HepG2 (cell line): ENCODE measurements around the gene MAPRE3. TPM values are rescaled to one million over a fixed set of nuclear protein-coding genes. Genes with fewer than 3 reads are reported as not detected.

Source experiments
- ATRX ChIP-seq: sonication (generic); formaldehyde crosslinking; IDR thresholded peaks from 2 replicates; pipeline ENCODE4 v1.4.0; 2020; ENCODE audit warnings: missing genetic modification reagents, borderline replicate concordance
- BHLHE40 ChIP-seq: IDR thresholded peaks from 2 replicates; pipeline ENCODE4 v1.6.1; 2011; ENCODE audit warnings: low read length, improper control_type of control experiment
- CSRNP1 ChIP-seq: sonication (generic); formaldehyde crosslinking; IDR thresholded peaks from 2 replicates; pipeline ENCODE4 v1.8.1; 2023; ENCODE audit warnings: mild to moderate bottlenecking, missing genetic modification reagents
- DBP ChIP-seq: sonication (generic); formaldehyde crosslinking; IDR thresholded peaks from 2 replicates; pipeline ENCODE4 v1.4.0; 2020; ENCODE audit warnings: missing genetic modification reagents; ENCODE audit errors: not compliant biosample characterization
- FLYWCH1 ChIP-seq: sonication (generic); formaldehyde crosslinking; IDR thresholded peaks from 2 replicates; pipeline ENCODE4 v1.8.1; 2023; ENCODE audit warnings: mild to moderate bottlenecking, missing genetic modification reagents
- JARID2 ChIP-seq: sonication (generic); formaldehyde crosslinking; IDR thresholded peaks from 2 replicates; pipeline ENCODE4 v1.8.1; 2023; ENCODE audit warnings: missing genetic modification reagents, inconsistent platforms; ENCODE audit not compliant: insufficient replicate concordance
- KAT2B ChIP-seq: fragments of 150-350 bp; IDR thresholded peaks from 2 replicates; pipeline ENCODE4 v1.6.1; 2014; ENCODE audit warnings: low read depth, low read length, borderline replicate concordance
- MED1 ChIP-seq: sonication (generic); formaldehyde crosslinking; IDR thresholded peaks from 2 replicates; pipeline ENCODE4 v1.4.0; 2020; ENCODE audit warnings: missing genetic modification reagents
- NBN ChIP-seq: fragments of 450-650 bp; conservative IDR thresholded peaks from 2 replicates; pipeline ENCODE4 v1.6.1; 2017
- NCOA2 ChIP-seq: sonication (generic); formaldehyde crosslinking; IDR thresholded peaks from 2 replicates; pipeline ENCODE4 v1.8.0; 2022; ENCODE audit warnings: inconsistent platforms
- NRL ChIP-seq: sonication (generic); formaldehyde crosslinking; IDR thresholded peaks from 2 replicates; pipeline ENCODE4 v1.5.0; 2020; ENCODE audit warnings: missing genetic modification reagents, mild to moderate bottlenecking, moderate library complexity, borderline replicate concordance
- RAD51 ChIP-seq: fragments of 450-650 bp; IDR thresholded peaks from 2 replicates; pipeline ENCODE4 v1.6.1; 2016; ENCODE audit warnings: borderline replicate concordance
- SRSF9 ChIP-seq: fragments of 200-400 bp; formaldehyde crosslinking; IDR thresholded peaks from 2 replicates; pipeline ENCODE4 v1.6.1; 2018; ENCODE audit warnings: borderline replicate concordance, mild to moderate bottlenecking, low read depth, low read length; ENCODE audit not compliant: insufficient read depth, poor library complexity, severe bottlenecking
- THAP7 ChIP-seq: sonication (generic); formaldehyde crosslinking; IDR thresholded peaks from 2 replicates; pipeline ENCODE4 v1.8.1; 2023; ENCODE audit warnings: mild to moderate bottlenecking, missing genetic modification reagents
- THAP8 ChIP-seq: sonication (generic); formaldehyde crosslinking; IDR thresholded peaks from 2 replicates; pipeline ENCODE4 v1.5.1; 2020; ENCODE audit warnings: missing genetic modification reagents, mild to moderate bottlenecking, borderline replicate concordance
- U2AF2 ChIP-seq: fragments of 200-400 bp; formaldehyde crosslinking; IDR thresholded peaks from 2 replicates; pipeline ENCODE4 v1.6.1; 2017; ENCODE audit warnings: low read depth, mild to moderate bottlenecking, low read length
- ZFY ChIP-seq: sonication (generic); formaldehyde crosslinking; IDR thresholded peaks from 2 replicates; pipeline ENCODE4 v1.4.0; 2020; ENCODE audit warnings: missing genetic modification reagents
- ZMYM3 ChIP-seq: sonication (generic); formaldehyde crosslinking; IDR thresholded peaks from 2 replicates; pipeline ENCODE4 v1.5.1; 2020; ENCODE audit warnings: mild to moderate bottlenecking, missing genetic modification reagents
- ZNF33A ChIP-seq: sonication (generic); formaldehyde crosslinking; IDR thresholded peaks from 2 replicates; pipeline ENCODE4 v1.5.1; 2020; ENCODE audit warnings: missing genetic modification reagents, mild to moderate bottlenecking, moderate library complexity, borderline replicate concordance
- ZNF354B ChIP-seq: sonication (generic); formaldehyde crosslinking; IDR thresholded peaks from 2 replicates; pipeline ENCODE4 v1.8.0; 2022; ENCODE audit warnings: mild to moderate bottlenecking, missing genetic modification reagents
- ZNF75D ChIP-seq: sonication (generic); formaldehyde crosslinking; IDR thresholded peaks from 2 replicates; pipeline ENCODE4 v1.8.1; 2023; ENCODE audit warnings: missing genetic modification reagents, mild to moderate bottlenecking, borderline replicate concordance
- ZNF768 ChIP-seq: sonication (generic); formaldehyde crosslinking; IDR thresholded peaks from 2 replicates; pipeline ENCODE4 v1.4.0; 2020; ENCODE audit warnings: missing genetic modification reagents
- ZNF850 ChIP-seq: sonication (generic); formaldehyde crosslinking; conservative IDR thresholded peaks from 2 replicates; pipeline ENCODE4 v1.9.0; 2021; ENCODE audit warnings: mild to moderate bottlenecking, missing genetic modification reagents
- polyA plus RNA-seq, 8 experiments: library from polyadenylated mRNA; depleted of rRNA in 3 of 8; stranded (reverse) in 7 of 8; unstranded in 1 of 8; fragments of >200 nt; fragmentation: Illumina TruSeq in 4 of 8; extraction: Trizol in 4 of 8; gene quantifications; 2 replicates each; pipeline versions ENCODE4 v1.2.1 to v1.2.3, GENCODE V29; 2011 to 2016; ENCODE audit warnings: low read depth in 4 of 8, missing spikeins in 1 of 8, mixed read lengths in 1 of 8; ENCODE audit not compliant: insufficient read depth in 1 of 8
- total RNA-seq, 5 experiments: library from RNA; depleted of rRNA; stranded (reverse); fragments of >200 nt; fragmentation: Illumina TruSeq; extraction: Trizol; gene quantifications; 2 replicates each; pipeline ENCODE4 v1.2.3, GENCODE V29; 2016; ENCODE audit warnings: low read depth in 1 of 5
- TF ChIP-seq, protein P1 (sequence below): fragments of 450-650 bp; IDR thresholded peaks from 2 replicates; pipeline ENCODE4 v1.6.1; 2017

The MAPRE3 gene
- total and polyA plus RNA-seq, 2 of the 13 experiments (the other 11 are each of a cell fraction or from before 2014, with no cell fraction given), result 0.31 to 0.91 TPM

DNA sequence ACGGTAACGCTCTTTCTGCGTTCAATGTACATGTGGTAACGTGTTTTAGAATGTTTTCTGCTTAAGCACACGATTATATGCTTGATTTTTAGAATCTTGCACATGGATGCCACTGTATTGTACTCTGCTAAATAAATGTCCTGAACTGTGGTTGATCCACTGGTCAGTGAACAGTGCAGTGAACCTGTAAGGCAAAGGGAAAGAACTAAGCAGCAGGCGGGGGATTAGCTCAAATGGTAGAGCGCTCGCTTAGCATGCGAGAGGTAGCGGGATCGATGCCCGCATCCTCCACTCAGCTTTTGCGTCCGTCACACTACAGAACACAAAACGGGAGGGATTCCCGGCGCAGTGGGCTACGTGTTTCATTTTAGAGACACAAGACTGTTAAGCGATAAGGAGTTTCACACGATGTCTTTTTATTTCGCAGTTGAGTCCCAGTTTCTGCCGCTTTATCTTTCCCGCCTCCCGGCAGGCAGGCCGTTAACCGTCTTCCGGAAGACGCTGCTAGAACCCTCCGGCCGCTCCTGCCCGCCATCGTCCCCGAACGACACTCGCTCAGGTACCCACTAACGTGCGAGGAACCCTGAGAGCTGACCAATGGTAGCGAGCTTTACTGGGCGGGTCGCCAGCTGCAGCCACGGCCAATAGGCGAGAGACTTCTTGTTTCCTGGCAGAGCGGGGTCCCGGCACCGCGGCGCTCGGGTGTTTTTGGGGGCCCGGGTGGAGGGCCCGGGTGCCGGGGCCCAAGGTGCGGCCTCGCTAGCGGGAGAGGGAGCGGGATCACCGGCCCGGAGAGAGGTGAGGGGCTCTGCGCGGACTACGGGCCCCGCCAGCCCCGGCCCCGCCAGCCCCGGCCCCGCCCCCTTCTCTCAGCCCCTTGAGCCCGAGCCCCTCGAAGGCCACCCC lies 80.8 kb downstream of the MAPRE3 start, which contains the start of gene AGBL5 (continued):
- TF ChIP-seq ATRX (no peak), BHLHE40 (no peak), DBP (CRISPR knock-in tag) (peak; percentile 87), ZNF768 (CRISPR knock-in tag) (peak; percentile 55; the same call in 1 of the 2 replicates), FLYWCH1 (CRISPR knock-in tag) (no peak), THAP8 (CRISPR knock-in tag) (peak; percentile 60; the same call in 1 of the 2 replicates), ZNF33A (peak; percentile 61; the same call in 1 of the 2 replicates), NRL (CRISPR knock-in tag) (peak; percentile 99), ZNF75D (CRISPR knock-in tag) (peak; percentile 87; the same call in 1 of the 2 replicates), ZMYM3 (CRISPR knock-in tag) (no peak; the same call in 1 of the 2 replicates), CSRNP1 (peak; percentile 94; the same call in 1 of the 2 replicates), KAT2B (no peak), MED1 (CRISPR knock-in tag) (peak; percentile 55; the same call in 1 of the 2 replicates), ZFY (CRISPR knock-in tag) (peak; percentile 73), THAP7 (CRISPR knock-in tag) (peak; percentile 84; the same call in 1 of the 2 replicates), SRSF9 (no peak), NCOA2 (CRISPR knock-in tag) (peak; percentile 57; the same call in 1 of the 2 replicates), NBN (no peak), U2AF2 (no peak), JARID2 (CRISPR knock-in tag) (peak; percentile 79), ZNF850 (CRISPR knock-in tag) (no peak), RAD51 (no peak), ZNF354B (CRISPR knock-in tag) (peak; percentile 97)
- TF ChIP-seq, protein P1, sequence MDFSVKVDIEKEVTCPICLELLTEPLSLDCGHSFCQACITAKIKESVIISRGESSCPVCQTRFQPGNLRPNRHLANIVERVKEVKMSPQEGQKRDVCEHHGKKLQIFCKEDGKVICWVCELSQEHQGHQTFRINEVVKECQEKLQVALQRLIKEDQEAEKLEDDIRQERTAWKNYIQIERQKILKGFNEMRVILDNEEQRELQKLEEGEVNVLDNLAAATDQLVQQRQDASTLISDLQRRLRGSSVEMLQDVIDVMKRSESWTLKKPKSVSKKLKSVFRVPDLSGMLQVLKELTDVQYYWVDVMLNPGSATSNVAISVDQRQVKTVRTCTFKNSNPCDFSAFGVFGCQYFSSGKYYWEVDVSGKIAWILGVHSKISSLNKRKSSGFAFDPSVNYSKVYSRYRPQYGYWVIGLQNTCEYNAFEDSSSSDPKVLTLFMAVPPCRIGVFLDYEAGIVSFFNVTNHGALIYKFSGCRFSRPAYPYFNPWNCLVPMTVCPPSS, result no peak
